Neural progenitor cell (in vitro differentiated cells): ENCODE measurements around the gene ABLIM2.

ENCODE experiments used
- CTCF ChIP-seq: fragments of 200-600 bp; sonication (generic); IDR thresholded peaks from 2 replicates; pipeline ENCODE4 v1.5.1; 2017; ENCODE audit warnings: antibody characterized with exemption, mild to moderate bottlenecking
- EZH2 ChIP-seq: fragments of 200-600 bp; sonication (generic); IDR thresholded peaks from 2 replicates; pipeline ENCODE4 v1.6.1; 2017; ENCODE audit warnings: antibody characterized with exemption, mild to moderate bottlenecking, moderate library complexity
- EZH2phosphoT487 ChIP-seq: fragments of 200-600 bp; sonication (generic); IDR thresholded peaks from 2 replicates; pipeline ENCODE4 v1.6.1; 2017; ENCODE audit warnings: antibody characterized with exemption

GRCh38 chr4:8028884-8029568 lies 129.6 kb downstream of the ABLIM2 start:
- TF ChIP-seq CTCF (no peak), EZH2phosphoT487 (no peak), EZH2 (no peak)
